Measurements from ENCODE around the gene HOXC6. TPM values are rescaled to one million over a fixed set of nuclear protein-coding genes. Genes with fewer than 3 reads are reported as not detected.

The HOXC6 gene
- total and polyA plus RNA-seq, 9 of the 15 experiments (the other 6 are each of a cell fraction or from before 2014, with no cell fraction given), result 0.06 to 4.0 (median 1.4) TPM

DNA sequence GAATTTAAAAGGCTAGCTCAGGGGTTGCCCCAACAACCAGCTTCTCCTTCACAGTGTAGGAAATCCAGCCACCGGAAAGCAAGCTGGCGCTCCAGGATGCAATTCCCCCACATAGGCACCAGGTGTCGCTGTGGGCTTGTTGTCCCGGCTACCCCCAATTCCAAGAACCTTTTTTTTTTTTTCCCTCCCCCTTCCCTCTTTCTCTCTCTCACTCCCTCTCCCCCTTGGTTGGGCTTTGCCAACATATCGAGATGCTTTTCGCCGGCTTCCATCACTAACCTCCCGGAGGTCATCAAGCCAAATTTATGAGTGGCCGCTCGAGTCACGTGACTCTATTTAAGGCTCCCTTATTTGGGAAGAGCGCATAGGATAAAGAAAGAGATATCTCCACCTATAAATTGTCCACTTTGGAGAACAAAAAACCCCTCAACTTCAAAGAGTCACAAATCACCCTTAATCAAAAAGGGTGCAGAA is 4.4 kb downstream of the HOXC6 start, which contains the start of gene HOXC5 (continued):
- no peak for TF ChIP-seq NRF1 (conservative IDR thresholded peaks at IDR 0.05 in 1 of 2, IDR thresholded peaks at IDR 0.05 in 1 of 2)
- TF ChIP-seq, protein P1, sequence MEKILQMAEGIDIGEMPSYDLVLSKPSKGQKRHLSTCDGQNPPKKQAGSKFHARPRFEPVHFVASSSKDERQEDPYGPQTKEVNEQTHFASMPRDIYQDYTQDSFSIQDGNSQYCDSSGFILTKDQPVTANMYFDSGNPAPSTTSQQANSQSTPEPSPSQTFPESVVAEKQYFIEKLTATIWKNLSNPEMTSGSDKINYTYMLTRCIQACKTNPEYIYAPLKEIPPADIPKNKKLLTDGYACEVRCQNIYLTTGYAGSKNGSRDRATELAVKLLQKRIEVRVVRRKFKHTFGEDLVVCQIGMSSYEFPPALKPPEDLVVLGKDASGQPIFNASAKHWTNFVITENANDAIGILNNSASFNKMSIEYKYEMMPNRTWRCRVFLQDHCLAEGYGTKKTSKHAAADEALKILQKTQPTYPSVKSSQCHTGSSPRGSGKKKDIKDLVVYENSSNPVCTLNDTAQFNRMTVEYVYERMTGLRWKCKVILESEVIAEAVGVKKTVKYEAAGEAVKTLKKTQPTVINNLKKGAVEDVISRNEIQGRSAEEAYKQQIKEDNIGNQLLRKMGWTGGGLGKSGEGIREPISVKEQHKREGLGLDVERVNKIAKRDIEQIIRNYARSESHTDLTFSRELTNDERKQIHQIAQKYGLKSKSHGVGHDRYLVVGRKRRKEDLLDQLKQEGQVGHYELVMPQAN (IDR thresholded peaks at IDR 0.05; ENCODE audit: borderline replicate concordance), result no peak
- TF ChIP-seq RBM22 (IDR thresholded peaks at IDR 0.05; ENCODE audit: low read depth, low read length, poor library complexity, severe bottlenecking), result no peak
- TF ChIP-seq, protein P2, sequence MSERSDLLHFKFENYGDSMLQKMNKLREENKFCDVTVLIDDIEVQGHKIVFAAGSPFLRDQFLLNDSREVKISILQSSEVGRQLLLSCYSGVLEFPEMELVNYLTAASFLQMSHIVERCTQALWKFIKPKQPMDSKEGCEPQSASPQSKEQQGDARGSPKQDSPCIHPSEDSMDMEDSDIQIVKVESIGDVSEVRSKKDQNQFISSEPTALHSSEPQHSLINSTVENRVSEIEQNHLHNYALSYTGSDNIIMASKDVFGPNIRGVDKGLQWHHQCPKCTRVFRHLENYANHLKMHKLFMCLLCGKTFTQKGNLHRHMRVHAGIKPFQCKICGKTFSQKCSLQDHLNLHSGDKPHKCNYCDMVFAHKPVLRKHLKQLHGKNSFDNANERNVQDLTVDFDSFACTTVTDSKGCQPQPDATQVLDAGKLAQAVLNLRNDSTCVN (CRISPR knock-in tag; IDR thresholded peaks at IDR 0.05), result no peak
- no peak for TF ChIP-seq HDAC1 (IDR thresholded peaks at IDR 0.05)
- TF ChIP-seq, protein P3, sequence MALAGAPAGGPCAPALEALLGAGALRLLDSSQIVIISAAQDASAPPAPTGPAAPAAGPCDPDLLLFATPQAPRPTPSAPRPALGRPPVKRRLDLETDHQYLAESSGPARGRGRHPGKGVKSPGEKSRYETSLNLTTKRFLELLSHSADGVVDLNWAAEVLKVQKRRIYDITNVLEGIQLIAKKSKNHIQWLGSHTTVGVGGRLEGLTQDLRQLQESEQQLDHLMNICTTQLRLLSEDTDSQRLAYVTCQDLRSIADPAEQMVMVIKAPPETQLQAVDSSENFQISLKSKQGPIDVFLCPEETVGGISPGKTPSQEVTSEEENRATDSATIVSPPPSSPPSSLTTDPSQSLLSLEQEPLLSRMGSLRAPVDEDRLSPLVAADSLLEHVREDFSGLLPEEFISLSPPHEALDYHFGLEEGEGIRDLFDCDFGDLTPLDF (CRISPR knock-in tag; IDR thresholded peaks at IDR 0.05), result no peak
- TF ChIP-seq POLR2A (conservative IDR thresholded peaks at IDR 0.05), result no peak
- no peak for TF ChIP-seq ILF3 (IDR thresholded peaks at IDR 0.05; ENCODE audit: borderline replicate concordance)
- no peak for TF ChIP-seq ZNF184 (CRISPR knock-in tag; IDR thresholded peaks at IDR 0.05)
- TF ChIP-seq ZNF75A (CRISPR knock-in tag; IDR thresholded peaks at IDR 0.05), result no peak
- no peak for TF ChIP-seq ZNF316 (IDR thresholded peaks at IDR 0.05)
- no peak for TF ChIP-seq SNRNP70 (optimal IDR thresholded peaks at IDR 0.05; ENCODE audit: low read depth, low read length)
- TF ChIP-seq, protein P4, sequence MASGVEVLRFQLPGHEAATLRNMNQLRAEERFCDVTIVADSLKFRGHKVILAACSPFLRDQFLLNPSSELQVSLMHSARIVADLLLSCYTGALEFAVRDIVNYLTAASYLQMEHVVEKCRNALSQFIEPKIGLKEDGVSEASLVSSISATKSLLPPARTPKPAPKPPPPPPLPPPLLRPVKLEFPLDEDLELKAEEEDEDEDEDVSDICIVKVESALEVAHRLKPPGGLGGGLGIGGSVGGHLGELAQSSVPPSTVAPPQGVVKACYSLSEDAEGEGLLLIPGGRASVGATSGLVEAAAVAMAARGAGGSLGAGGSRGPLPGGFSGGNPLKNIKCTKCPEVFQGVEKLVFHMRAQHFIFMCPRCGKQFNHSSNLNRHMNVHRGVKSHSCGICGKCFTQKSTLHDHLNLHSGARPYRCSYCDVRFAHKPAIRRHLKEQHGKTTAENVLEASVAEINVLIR (CRISPR knock-in tag; IDR thresholded peaks at IDR 0.05), result no peak
- TF ChIP-seq CTBP1 (IDR thresholded peaks at IDR 0.05; ENCODE audit: borderline replicate concordance), result no peak
- no peak for TF ChIP-seq IRF2 (CRISPR knock-in tag; IDR thresholded peaks at IDR 0.05)
- no peak for TF ChIP-seq CBX8 (IDR thresholded peaks at IDR 0.05; ENCODE audit: borderline replicate concordance, extremely low read depth, low read depth, low read length, poor library complexity, severe bottlenecking)
- TF ChIP-seq ZNF217 (CRISPR knock-in tag; IDR thresholded peaks at IDR 0.05), result no peak
- TF ChIP-seq, protein P5, sequence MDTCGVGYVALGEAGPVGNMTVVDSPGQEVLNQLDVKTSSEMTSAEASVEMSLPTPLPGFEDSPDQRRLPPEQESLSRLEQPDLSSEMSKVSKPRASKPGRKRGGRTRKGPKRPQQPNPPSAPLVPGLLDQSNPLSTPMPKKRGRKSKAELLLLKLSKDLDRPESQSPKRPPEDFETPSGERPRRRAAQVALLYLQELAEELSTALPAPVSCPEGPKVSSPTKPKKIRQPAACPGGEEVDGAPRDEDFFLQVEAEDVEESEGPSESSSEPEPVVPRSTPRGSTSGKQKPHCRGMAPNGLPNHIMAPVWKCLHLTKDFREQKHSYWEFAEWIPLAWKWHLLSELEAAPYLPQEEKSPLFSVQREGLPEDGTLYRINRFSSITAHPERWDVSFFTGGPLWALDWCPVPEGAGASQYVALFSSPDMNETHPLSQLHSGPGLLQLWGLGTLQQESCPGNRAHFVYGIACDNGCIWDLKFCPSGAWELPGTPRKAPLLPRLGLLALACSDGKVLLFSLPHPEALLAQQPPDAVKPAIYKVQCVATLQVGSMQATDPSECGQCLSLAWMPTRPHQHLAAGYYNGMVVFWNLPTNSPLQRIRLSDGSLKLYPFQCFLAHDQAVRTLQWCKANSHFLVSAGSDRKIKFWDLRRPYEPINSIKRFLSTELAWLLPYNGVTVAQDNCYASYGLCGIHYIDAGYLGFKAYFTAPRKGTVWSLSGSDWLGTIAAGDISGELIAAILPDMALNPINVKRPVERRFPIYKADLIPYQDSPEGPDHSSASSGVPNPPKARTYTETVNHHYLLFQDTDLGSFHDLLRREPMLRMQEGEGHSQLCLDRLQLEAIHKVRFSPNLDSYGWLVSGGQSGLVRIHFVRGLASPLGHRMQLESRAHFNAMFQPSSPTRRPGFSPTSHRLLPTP (IDR thresholded peaks at IDR 0.05; ENCODE audit: borderline replicate concordance, extremely low read depth, insufficient read length), result no peak
- no peak for TF ChIP-seq ZFPM2 (CRISPR knock-in tag; IDR thresholded peaks at IDR 0.05)
